Breast epithelium (tissue), 3 donors: ENCODE measurements around the gene PCSK1.

Experiments
- CTCF ChIP-seq, 3 donors: fragments of 450-650 bp; IDR thresholded peaks; one replicate each; pipeline ENCODE4 v1.5.1; 2016 to 2017; ENCODE audit warnings: antibody characterized with exemption in 3 of 3, mild to moderate bottlenecking in 3 of 3, moderate library complexity in 3 of 3
- POLR2A ChIP-seq: fragments of 450-650 bp; IDR thresholded peaks from one replicate; pipeline ENCODE4 v1.6.1; 2016; ENCODE audit warnings: antibody characterized with exemption, mild to moderate bottlenecking, moderate library complexity

- TF ChIP-seq CTCF (IDR thresholded peaks at IDR 0.05) = no peak
- no peak for TF ChIP-seq POLR2A
Observed at GRCh38 chr5:96354237-96354636, 78.8 kb downstream of the PCSK1 start.
